Ascending aorta (tissue), 2 donors: ENCODE data around the gene C1S. TPM values are rescaled to one million over a fixed set of nuclear protein-coding genes. Genes with fewer than 3 reads are reported as not detected.

Source experiments
- DNase-seq, 2 donors: peaks; one replicate each; pipeline ENCODE4 v3.0.0-alpha.2; 2019; ENCODE audit warnings: low spot score in 2 of 2
- H3K27ac ChIP-seq, 2 donors: fragments of 200-600 bp; sonication (generic); one replicate each; pipeline ENCODE4 v1.5.1; 2016 to 2017; ENCODE audit warnings: mild to moderate bottlenecking in 1 of 2
- H3K27me3 ChIP-seq: fragments of 200-600 bp; sonication (generic); one replicate; pipeline ENCODE4 v1.5.1; 2017
- H3K36me3 ChIP-seq, 2 donors: fragments of 200-600 bp; sonication (generic); one replicate each; pipeline ENCODE4 v1.5.1; 2016
- H3K4me1 ChIP-seq, 2 donors: fragments of 200-600 bp; sonication (generic); one replicate each; pipeline ENCODE4 v1.5.1; 2016 to 2017; ENCODE audit warnings: mild to moderate bottlenecking in 1 of 2
- H3K4me3 ChIP-seq, 2 donors: fragments of 200-600 bp; sonication (generic); one replicate each; pipeline ENCODE4 v1.5.1; 2016 to 2017; ENCODE audit warnings: mild to moderate bottlenecking in 1 of 2
- H3K9me3 ChIP-seq, 2 donors: fragments of 200-600 bp; sonication (generic); one replicate each; pipeline ENCODE4 v1.5.1; 2016
- CTCF ChIP-seq, 3 experiments: fragments of 200-600 bp in 2 of 3; fragments of 450-650 bp in 1 of 3; sonication (generic) in 2 of 3; IDR thresholded peaks; one replicate each; pipeline ENCODE4 v1.5.1; 2016 to 2019; ENCODE audit warnings: antibody characterized with exemption in 3 of 3, mild to moderate bottlenecking in 1 of 3, moderate library complexity in 1 of 3
- intact Hi-C: fragments of 100-400 bp; cut with DNase I; formaldehyde crosslinking; loops from one replicate; pipeline ENCODE4 v1.15.1; 2023
- total RNA-seq: library from RNA; depleted of rRNA; stranded (reverse); fragments of >200 nt; gene quantifications from one replicate; pipeline ENCODE4 v1.1.0, GENCODE V29; 2016

Gene C1S
- total RNA-seq, 1 donor from 2014 or later = 273 TPM

DNA sequence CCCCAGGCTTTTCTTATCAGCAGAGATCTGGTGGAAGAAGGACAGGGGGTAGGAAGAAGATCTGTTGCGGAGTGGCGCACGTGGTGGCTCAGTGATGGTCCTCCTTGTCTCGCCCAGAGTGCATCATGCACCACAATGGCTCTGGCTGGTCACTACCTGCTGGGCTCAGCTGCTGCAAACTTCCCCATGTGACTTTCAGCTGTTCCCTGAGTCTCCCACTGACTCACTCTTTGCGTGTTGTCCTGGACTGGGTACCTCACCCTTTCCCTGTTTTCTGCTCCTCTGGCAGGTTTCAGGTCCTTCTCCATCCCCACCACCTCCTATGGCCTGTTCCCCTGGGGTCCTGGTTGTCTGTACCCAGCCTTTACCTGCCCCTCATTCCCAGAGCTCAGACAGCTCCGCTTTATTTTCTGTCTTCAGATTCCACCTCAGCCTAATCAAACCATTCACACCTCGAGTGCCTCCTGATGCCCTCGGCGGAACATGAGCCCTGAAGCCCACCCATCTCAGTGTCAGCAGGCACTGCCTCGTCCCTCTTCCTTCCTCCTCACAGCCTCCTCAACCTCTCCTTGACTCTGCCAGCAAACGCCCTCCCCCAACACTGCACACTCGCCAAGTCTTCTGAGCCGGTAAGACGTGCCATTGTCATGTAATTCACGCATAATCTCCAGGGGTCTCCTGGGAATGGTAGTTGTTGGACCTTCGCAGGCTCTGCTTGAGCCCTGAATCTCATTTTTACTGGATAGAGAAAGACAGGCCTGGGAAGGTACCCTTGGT is 29.9 kb downstream of the C1S start:
- intact Hi-C loops = loop anchor here (5.0 kb wide), 1 partner anchor 73 kb away; the partner anchor contains the start of gene LPCAT3
- peak overlapping the region; percentile 77 to 79 for H3K27ac ChIP-seq
- no peak for TF ChIP-seq CTCF (IDR thresholded peaks at IDR 0.05)
- peak in 1 of 2 donors; percentile 61 for DNase-seq
- H3K36me3 ChIP-seq = peaks cover 27 to 46% of the 10 kb centered on the region in 2 donors
- peak overlapping the region; percentile 51 to 62 for H3K4me3 ChIP-seq
- H3K27me3 ChIP-seq = no peaks in the 10 kb centered on the region
- no peaks in the 10 kb centered on the region for H3K9me3 ChIP-seq
- H3K4me1 ChIP-seq = peaks cover 0 to 12% of the 10 kb centered on the region in 2 donors

DNA sequence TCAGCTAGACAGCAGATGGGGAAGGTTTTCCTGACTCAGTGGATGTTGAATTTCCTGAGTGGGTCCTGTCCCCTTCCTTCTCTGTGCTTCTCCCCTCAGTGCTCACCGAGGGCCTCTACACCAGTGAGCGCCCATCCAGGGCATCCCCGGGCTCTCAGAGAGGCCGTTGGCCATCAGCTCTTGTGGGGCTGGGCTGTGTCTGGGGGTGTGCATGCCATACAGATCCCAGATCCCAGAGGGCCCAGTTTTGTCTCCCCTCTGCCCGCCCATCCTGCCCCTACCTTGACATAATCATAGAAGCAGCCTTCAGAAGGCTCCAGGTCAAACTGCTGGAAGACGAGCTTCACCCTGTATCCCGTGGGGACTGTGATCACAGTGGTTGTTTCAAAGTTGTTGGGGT is 30.7 kb downstream of the C1S start:
- peak overlapping the region; percentile 77 to 79 for H3K27ac ChIP-seq
- peak in 1 of 2 donors; percentile 53 for DNase-seq
- H3K9me3 ChIP-seq = no peaks in the 10 kb centered on the region
- peaks cover 20 to 38% of the 10 kb centered on the region in 2 donors for H3K36me3 ChIP-seq
- H3K4me3 ChIP-seq = peak overlapping the region; percentile 51 to 62
- no peak for TF ChIP-seq CTCF (IDR thresholded peaks at IDR 0.05)
- peaks cover 0 to 12% of the 10 kb centered on the region in 2 donors for H3K4me1 ChIP-seq
- H3K27me3 ChIP-seq = no peaks in the 10 kb centered on the region
- intact Hi-C loops = loop anchor here (5.0 kb wide), 1 partner anchor 74 kb away; the partner anchor contains the start of gene LPCAT3

DNA sequence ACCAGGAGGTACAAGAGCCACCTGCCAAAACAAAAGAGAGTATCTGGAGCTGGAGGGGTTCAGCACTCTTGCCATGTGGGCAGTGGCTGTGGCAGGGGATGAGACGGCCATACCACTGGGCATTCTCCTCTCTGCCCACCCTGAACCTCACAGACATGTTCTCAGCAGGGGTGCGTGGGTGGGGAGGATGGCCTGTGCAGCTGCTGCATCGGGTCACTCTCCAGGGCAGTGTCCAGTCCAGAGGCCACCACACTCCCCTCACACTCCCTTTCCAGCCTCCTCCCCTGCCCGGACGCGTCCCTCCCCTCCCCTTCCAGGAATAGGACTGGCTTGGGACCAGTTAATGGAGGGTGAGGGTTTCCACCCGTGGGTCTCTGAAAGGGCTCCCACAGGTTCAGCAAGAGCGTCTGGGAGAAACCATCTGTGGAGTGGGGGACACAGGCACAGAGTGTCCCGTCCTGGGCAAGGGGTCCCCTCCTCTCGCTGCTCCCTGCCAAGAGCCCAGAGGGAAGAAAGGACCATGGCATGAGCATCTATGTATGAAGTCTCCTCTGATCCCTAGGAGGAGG is 31.2 kb downstream of the C1S start:
- peaks cover 17 to 32% of the 10 kb centered on the region in 2 donors for H3K36me3 ChIP-seq
- TF ChIP-seq CTCF (IDR thresholded peaks at IDR 0.05) = no peak
- H3K4me3 ChIP-seq = peak overlapping the region; percentile 51 to 62
- intact Hi-C loops = loop anchor here (1.0 to 5.0 kb wide), 4 partner anchors 12 to 74 kb away; partner anchors contain the start of genes C1RL, C1S and LPCAT3
- DNase-seq = peak in 1 of 2 donors; percentile 79
- H3K27me3 ChIP-seq = no peaks in the 10 kb centered on the region
- H3K4me1 ChIP-seq = peaks cover 0 to 12% of the 10 kb centered on the region in 2 donors
- peak overlapping the region; percentile 77 to 79 for H3K27ac ChIP-seq
- no peaks in the 10 kb centered on the region for H3K9me3 ChIP-seq

- peaks cover 0 to 12% of the 10 kb centered on the region in 2 donors for H3K4me1 ChIP-seq
- peak; percentile 86 to 91 (median 87) for TF ChIP-seq CTCF (IDR thresholded peaks at IDR 0.05)
- H3K36me3 ChIP-seq = peaks cover 17 to 27% of the 10 kb centered on the region in 2 donors
- H3K27me3 ChIP-seq = no peaks in the 10 kb centered on the region
- DNase-seq = peak; percentile 48 to 92
- H3K4me3 ChIP-seq = peak within 1 kb of the TSS; percentile 51 to 62
- no peaks in the 10 kb centered on the region for H3K9me3 ChIP-seq
- H3K27ac ChIP-seq = peak within 1 kb of the TSS; percentile 77 to 79
- intact Hi-C loops = loop anchor here (1.0 to 5.0 kb wide), 4 partner anchors 13 to 75 kb away; partner anchors contain the start of genes C1RL, C1S and LPCAT3
Measured at GRCh38 chr12:7092229-7092985, 31.9 kb downstream of the C1S start, which contains the start of gene C1R. Gene C1R, minus strand, starts transcription at chr12:7092445. Its CDS starts 57 bp downstream, at chr12:7092388.

DNA sequence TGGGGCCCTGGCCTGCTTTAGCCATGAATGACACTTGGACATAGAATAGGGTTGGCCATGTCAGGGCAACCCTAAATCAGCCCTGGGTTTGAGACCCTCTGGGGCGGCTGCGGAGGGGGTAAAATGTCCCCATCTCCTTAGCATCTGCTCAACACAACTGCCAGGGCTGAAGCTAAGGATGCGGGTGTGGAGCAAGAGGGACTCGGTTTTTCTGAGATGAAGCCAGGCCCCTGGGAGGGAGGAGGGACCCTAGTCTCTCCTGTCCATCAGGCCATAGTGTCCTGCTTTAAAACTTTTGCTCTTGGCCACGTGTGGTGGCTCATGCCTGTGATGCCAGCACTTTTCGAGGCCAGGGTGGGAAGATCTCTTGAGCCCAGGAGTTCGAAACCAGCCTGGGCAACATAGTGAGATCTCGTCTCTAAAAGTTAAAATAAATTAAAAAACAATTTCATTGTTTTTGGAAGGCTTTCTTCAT is 32.5 kb downstream of the C1S start:
- peaks cover 12 to 27% of the 10 kb centered on the region in 2 donors for H3K36me3 ChIP-seq
- H3K9me3 ChIP-seq = no peaks in the 10 kb centered on the region
- no peak for TF ChIP-seq CTCF (IDR thresholded peaks at IDR 0.05)
- peaks cover 0 to 12% of the 10 kb centered on the region in 2 donors for H3K4me1 ChIP-seq
- H3K4me3 ChIP-seq = peak overlapping the region in 1 of 2 donors; percentile 62
- DNase-seq = peak in 1 of 2 donors; percentile 57
- peak overlapping the region; percentile 77 to 79 for H3K27ac ChIP-seq
- H3K27me3 ChIP-seq = no peaks in the 10 kb centered on the region
- intact Hi-C loops = loop anchor here (1.0 to 5.0 kb wide), 4 partner anchors 14 to 76 kb away; partner anchors contain the start of genes C1RL, C1S and LPCAT3
